Stimulated activated CD8-positive, alpha-beta memory T cell treated with anti-CD3 and anti-CD28 coated beads, Interleukin-12 subunit alpha, Interleukin-12 subunit beta, amount 100 ng/mL, for 24 hours (primary cell): ENCODE results near the gene PKIG.
"Not testable (repeated sequence)": the region's sequence is repeated elsewhere in the genome, so short reads cannot be mapped to it uniquely, and the experiment has no call there.

Source experiments
- DNase-seq: peaks from one replicate; pipeline ENCODE4 v3.0.0-alpha.2; 2020; ENCODE audit errors: extremely low read depth

PKIG gene

DNA sequence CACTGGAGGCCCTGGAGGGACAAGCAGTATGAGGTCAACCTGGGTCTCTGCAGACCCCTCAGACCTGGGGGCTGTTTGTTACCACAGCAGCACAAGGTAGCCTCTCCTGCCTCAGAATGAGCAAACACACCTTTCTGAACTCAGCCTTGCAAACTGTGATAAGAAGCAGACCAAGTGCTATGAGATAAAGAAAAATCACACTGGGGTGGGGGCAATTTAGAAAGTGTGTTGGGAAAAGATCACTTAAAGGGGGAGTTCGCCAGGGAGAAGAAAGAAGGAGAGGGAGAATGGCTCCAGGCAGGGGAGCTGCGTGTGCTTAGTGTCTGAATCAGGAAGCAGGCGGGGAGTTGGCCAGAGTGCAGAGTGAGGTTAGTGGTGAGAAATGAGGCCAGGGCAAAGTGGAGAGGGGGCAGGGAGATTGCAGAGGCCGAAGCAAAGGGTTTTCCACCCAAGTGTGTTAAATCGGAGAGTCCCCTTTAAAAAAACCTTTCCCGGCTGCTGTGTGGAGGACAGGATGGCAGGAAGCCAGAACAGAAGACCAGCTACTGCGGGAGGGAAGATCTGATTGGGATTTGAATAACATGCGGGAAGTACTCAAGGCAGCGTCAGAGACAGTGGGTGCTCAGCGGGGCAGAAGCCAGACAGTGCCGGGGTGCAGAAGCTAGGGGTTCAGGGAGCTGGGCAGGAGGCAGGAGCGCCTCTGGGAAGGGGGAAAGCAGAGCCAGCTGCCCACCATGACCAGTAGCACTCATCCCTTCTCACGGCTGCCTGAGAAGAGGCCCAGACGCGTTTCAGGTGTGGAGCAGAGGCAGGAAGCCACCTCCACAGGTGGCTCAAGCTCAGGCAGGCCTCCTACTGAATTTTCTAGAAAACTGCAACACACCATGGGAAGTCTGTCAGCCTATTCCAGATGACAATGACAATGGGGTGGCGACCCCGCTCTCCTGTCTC is 60.1 kb downstream of the PKIG start:
- no peak for DNase-seq

DNA sequence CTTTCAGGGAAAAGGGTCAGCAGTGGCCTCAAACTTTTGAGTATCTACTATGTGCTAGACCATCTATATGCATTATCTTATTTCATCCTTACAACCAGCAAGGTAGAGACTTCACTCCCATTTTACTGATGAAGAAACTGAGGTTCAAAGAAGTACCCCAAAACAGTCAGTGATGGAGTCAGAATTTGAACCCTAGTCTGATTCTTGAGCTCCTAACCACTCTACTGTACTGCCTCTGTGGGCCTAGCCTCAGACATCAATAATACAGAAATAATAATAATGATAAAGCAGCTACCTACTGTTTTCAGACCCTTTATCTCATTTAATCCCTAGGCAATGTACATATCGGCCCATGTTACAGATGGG is 60.8 kb downstream of the PKIG start:
- no peak for DNase-seq

GRCh38 chr20:44643596-44644229 is 61.3 kb downstream of the PKIG start:
- DNase-seq: no peak

- DNase-seq: no peak
Observed at GRCh38 chr20:44644230-44644617, 61.8 kb downstream of the PKIG start.

DNA sequence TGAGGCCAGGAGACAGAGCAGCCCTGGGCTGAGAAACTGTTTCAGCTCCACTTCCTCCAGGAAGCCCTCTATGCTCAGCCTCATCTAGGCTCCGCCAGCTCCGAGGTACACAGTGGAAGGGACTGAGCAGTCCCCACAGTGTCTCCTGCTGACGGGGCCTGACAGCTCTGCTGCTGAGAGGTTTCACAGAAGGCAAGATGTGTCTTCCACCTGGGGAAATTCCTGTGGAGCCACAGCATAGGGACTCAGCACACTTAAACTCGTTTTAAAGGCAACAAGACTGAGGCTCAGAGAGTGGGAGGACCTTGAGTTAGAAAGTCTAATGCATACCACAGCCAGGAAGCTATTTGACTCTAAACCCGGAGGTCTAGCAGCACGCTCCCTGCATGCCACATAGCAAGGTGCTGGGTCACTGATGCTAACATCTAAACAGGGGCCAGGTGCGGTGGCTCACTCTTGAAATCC is 62.3 kb downstream of the PKIG start:
- no peak for DNase-seq

- no peak for DNase-seq
Observed at GRCh38 chr20:44646023-44646640, 63.8 kb downstream of the PKIG start.

- DNase-seq: no peak
Observed at GRCh38 chr20:44646641-44647274, 64.4 kb downstream of the PKIG start.

GRCh38 chr20:44648068-44648467 is 65.7 kb downstream of the PKIG start:
- DNase-seq: no peak

- DNase-seq: no peak
Observed at GRCh38 chr20:44648579-44648978, 66.2 kb downstream of the PKIG start.

GRCh38 chr20:44649126-44649525 is 66.7 kb downstream of the PKIG start:
- no peak for DNase-seq

DNA sequence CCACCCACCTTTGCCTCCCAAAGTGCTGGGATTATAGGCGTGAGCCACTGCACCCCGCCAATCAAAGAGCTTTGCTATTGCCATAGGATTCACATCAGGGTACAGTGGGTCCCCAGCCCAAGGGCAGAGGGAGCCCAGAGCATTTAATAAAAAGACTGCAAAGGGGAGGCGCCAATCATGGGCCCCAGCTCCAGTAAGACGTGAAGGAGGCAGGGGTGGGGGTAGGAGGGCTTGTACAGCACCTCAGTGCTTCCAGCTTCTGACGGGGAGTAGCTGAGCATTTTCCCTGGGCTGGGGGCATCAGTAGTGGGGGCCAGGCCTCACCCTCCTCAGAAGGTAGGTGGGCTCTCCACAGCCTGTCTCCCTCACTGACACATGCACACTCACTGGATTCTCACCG is 67.6 kb downstream of the PKIG start:
- no peak for DNase-seq

DNA sequence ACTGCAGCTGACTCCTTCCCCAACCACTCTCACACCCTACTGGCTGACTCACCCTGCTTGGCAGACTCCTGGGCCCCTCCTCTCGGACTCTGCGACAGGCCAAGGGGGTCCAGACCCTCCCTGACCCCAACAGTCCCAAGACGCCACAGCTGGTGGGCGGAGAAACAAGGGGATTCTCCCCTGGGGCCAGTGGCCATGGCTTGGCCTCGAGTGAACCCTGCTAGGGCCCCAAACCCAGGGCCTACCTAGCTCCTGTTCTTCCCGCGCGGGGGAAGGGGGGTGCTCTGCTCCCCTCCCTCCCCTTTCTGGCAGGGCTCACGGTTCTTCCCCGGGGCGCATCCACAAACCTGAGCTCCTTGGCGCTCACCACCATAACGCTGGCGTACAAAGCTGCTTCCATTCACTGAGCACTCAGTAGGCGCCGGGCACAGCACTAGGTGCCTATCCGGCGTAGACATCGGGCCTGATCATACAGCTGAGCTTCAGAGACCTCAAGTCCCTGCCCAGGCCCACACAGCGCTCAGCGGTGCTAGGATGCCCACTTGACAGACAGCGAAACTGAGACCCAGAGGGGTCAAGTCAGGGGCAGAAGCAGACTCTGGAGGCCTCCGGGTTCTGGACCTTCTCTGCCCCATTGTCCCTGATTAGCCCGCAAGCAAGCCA is 68.5 kb downstream of the PKIG start:
- no peak for DNase-seq

DNA sequence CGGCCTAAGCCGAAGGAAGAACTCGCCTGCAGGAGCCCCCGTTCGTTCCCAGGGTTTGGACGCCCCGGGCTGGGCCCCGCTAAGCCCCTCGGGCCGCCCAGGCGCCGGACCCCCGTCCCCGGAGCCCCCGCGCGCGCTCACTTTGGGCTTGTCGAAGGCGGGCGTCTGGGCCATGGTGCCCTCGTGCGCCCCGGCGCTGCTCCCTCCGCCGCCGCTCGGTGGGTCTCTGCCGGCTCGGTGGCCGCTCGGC is 69.0 kb downstream of the PKIG start:
- DNase-seq: no peak

- no peak for DNase-seq
Observed at GRCh38 chr20:44651684-44652423, 69.5 kb downstream of the PKIG start, which contains the start of gene ADA. Gene ADA (minus strand): TSS chr20:44651699. CDS start chr20:44651607, 92 bp downstream.

DNA sequence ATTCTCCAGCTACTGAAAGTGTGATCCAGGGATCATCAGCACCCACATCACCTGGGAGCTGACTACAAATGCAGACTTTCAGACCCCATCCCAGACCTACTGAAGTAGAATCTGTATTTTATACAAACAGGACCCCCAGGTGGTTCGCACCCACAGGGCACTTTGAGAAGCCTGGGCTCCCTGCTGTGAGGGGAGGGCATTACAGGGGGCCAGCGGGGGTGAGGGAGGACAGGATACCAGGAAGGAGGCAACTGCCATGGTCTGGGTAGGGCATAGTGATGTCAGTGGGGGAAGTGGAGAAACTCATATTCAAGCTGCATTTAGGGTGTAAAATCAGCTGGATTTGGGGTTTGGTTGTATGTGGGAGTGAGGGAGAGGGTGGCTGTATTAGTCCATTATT is 71.2 kb downstream of the PKIG start:
- DNase-seq: no peak

DNA sequence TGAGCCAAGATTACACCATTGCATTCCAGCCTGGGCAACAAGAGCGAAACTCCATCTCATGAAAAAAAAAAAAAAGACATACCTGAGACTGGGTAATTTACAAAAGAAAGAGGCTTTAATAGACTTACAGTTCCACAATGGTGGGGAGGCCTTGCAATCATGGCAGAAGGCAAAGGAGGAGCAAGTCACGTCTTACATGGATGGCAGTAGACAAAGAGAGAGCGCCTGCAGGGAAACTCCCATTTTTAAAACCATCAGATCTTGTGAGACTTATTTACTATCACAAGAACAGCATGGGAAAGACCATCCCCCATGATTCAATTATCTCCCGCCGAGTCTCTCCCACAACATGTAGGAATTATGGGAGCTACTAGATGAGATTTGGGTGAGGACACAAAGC is 71.8 kb downstream of the PKIG start:
- not testable (repeated sequence) for DNase-seq

- DNase-seq: no peak
Observed at GRCh38 chr20:44656448-44656847, 74.1 kb downstream of the PKIG start.

GRCh38 chr20:44657875-44658274 is 75.5 kb downstream of the PKIG start:
- no peak for DNase-seq

DNA sequence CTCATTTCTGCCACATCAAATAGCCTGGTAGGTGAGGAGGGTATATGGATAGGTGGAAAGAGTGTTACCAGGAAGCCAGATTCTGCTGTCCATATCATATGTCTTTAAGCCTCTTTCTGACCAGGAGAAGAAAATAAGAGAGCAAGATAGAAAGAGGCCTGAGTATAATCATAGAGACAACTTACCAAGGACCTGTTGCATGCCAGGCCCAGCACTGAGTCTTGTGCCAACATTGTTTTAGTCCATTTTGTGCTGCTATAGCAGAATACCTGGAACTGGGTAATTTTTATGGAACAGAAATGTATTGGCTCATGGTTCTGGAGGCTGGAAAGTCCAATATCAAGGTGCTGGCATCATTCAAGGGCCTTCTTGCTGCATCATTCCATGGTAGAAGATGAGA is 76.4 kb downstream of the PKIG start:
- no peak for DNase-seq

GRCh38 chr20:44659931-44660330 is 77.6 kb downstream of the PKIG start:
- DNase-seq: no peak

GRCh38 chr20:44660581-44660980 is 78.2 kb downstream of the PKIG start:
- DNase-seq: no peak
